Stimulated activated CD4-positive, alpha-beta T cell treated with anti-CD3 and anti-CD28 coated beads, Interleukin-1b, Interleukin-23, amount 100 ng/mL, for 4 hours (primary cell): ENCODE measurements around the gene PPOX.
A peak's percentile ranks its signal among the peaks of the same experiment; 100 is the strongest.

Experiments
- DNase-seq, 2 donors: peaks; one replicate each; pipeline ENCODE4 v3.0.0-alpha.2; 2020; ENCODE audit warnings: low read depth in 2 of 2

PPOX gene

GRCh38 chr1:161175771-161176453 lies 9.7 kb downstream of the PPOX start:
- DNase-seq: no peak

- no peak for DNase-seq
Observed at GRCh38 chr1:161176468-161177111, 10.4 kb downstream of the PPOX start.

- peak; percentile 98 to 99 for DNase-seq
Observed at GRCh38 chr1:161177112-161177935, 11.1 kb downstream of the PPOX start, which contains the start of gene B4GALT3. TSS of gene B4GALT3 (minus strand) at chr1:161177507. CDS start at chr1:161176060, 1,447 bp downstream.

GRCh38 chr1:161177936-161178244 lies 11.7 kb downstream of the PPOX start:
- no peak for DNase-seq

- no peak for DNase-seq
Observed at GRCh38 chr1:161179698-161180097, 13.5 kb downstream of the PPOX start.

GRCh38 chr1:161180639-161181038 lies 14.4 kb downstream of the PPOX start:
- no peak for DNase-seq

GRCh38 chr1:161182214-161182613 lies 16.0 kb downstream of the PPOX start:
- DNase-seq: peak; percentile 36 to 37

- DNase-seq: peak; percentile 15 to 43
Observed at GRCh38 chr1:161185282-161185682, 19.1 kb downstream of the PPOX start.

GRCh38 chr1:161185732-161186311 lies 19.6 kb downstream of the PPOX start:
- no peak for DNase-seq

- DNase-seq: no peak
Observed at GRCh38 chr1:161187311-161187710, 21.1 kb downstream of the PPOX start.

- no peak for DNase-seq
Observed at GRCh38 chr1:161188381-161188780, 22.2 kb downstream of the PPOX start.

- DNase-seq: no peak
Observed at GRCh38 chr1:161189036-161189435, 22.8 kb downstream of the PPOX start.

GRCh38 chr1:161190962-161191521 lies 24.8 kb downstream of the PPOX start:
- DNase-seq: no peak

GRCh38 chr1:161191971-161192370 lies 25.7 kb downstream of the PPOX start:
- DNase-seq: no peak

GRCh38 chr1:161192476-161193465 lies 26.5 kb downstream of the PPOX start:
- peak; percentile 29 to 52 for DNase-seq

GRCh38 chr1:161193561-161194235 lies 27.5 kb downstream of the PPOX start:
- no peak for DNase-seq

- no peak for DNase-seq
Observed at GRCh38 chr1:161195171-161195570, 28.9 kb downstream of the PPOX start.

- no peak for DNase-seq
Observed at GRCh38 chr1:161196111-161196510, 29.9 kb downstream of the PPOX start.

- no peak for DNase-seq
Observed at GRCh38 chr1:161196521-161197451, 30.6 kb downstream of the PPOX start.
